ENCODE measurements around the gene DNAAF3. TPM values are rescaled to one million over a fixed set of nuclear protein-coding genes. Genes with fewer than 3 reads are reported as not detected.
A peak's percentile ranks its signal among the peaks of the same experiment; 100 is the strongest.

The DNAAF3 gene
- total RNA-seq, 1 donor from 2014 or later = 1.5 TPM

DNA sequence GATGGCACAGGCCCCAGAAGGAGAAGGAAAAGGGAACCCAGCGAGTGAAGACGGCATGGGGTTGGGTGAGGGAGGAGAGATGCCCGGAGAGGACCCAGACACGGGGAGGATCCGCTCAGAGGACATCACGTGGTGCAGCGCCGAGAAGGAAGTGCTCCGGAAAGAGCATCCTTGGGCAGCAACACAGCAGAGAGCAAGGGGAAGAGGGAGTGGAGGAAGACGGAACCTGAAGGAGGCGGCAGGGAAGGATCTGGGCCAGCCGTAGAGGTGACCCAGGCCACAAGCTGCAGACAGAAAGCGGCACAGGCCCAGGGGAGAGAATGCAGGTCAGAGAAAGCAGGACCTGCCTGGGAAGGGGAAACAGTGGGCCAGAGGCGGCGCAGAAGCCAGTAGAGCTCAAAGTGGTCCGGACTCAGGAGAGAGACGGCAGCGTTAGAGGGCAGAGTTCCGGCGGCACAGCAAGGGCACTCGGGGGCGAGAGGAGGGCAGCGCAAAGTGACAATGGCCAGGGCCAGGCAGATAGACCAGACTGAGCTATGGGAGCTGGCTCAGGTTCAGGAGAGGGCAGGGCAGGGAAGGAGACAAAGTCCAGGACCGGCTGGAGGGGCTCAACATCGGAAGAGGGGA, 50.1 kb downstream of the DNAAF3 start:
- ATAC-seq = peak; percentile 48
- no peak for DNase-seq
- Histone ChIP-seq H3K9me3 (no peaks in the 10 kb centered on the region), H3K4me1 (peaks cover 30% of the 10 kb centered on the region), H3K27me3 (no peaks in the 10 kb centered on the region), H3K4me3 (peak overlapping the region; percentile 84), H3K27ac (peak overlapping the region; percentile 78), H3K36me3 (no peaks in the 10 kb centered on the region)
- intact Hi-C loops (cut with DNase I) = no loop called here
- TF ChIP-seq CTCF (IDR thresholded peaks at IDR 0.05) = no peak

DNA sequence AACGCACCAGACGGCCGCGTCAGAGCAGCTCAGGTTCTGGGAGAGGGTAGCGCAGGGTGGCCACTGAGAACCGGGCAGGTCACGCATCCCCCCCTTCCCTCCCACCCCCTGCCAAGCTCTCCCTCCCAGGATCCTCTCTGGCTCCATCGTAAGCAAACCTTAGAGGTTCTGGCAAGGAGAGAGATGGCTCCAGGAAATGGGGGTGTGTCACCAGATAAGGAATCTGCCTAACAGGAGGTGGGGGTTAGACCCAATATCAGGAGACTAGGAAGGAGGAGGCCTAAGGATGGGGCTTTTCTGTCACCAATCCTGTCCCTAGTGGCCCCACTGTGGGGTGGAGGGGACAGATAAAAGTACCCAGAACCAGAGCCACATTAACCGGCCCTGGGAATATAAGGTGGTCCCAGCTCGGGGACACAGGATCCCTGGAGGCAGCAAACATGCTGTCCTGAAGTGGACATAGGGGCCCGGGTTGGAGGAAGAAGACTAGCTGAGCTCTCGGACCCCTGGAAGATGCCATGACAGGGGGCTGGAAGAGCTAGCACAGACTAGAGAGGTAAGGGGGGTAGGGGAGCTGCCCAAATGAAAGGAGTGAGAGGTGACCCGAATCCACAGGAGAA, 50.9 kb downstream of the DNAAF3 start:
- Histone ChIP-seq H3K27me3 (no peaks in the 10 kb centered on the region), H3K36me3 (no peaks in the 10 kb centered on the region), H3K9me3 (no peaks in the 10 kb centered on the region), H3K4me1 (peaks cover 30% of the 10 kb centered on the region), H3K27ac (no peak overlapping the region), H3K4me3 (peak overlapping the region; percentile 84)
- no peak for TF ChIP-seq CTCF (IDR thresholded peaks at IDR 0.05)
- no peak for DNase-seq
- intact Hi-C loops (cut with DNase I) = no loop called here
- ATAC-seq = no peak

- Histone ChIP-seq H3K36me3 (peaks cover 2% of the 10 kb centered on the region), H3K27me3 (no peaks in the 10 kb centered on the region), H3K4me3 (no peak overlapping the region), H3K4me1 (peaks cover 30% of the 10 kb centered on the region), H3K9me3 (no peaks in the 10 kb centered on the region), H3K27ac (peak overlapping the region; percentile 17)
- ATAC-seq = no peak
- TF ChIP-seq CTCF (IDR thresholded peaks at IDR 0.05) = no peak
- peak; percentile 59 for DNase-seq
- intact Hi-C loops (cut with DNase I) = no loop called here
These were observed 51.8 kb downstream of the DNAAF3 start for GRCh38 chr19:55114566-55115145.

DNA sequence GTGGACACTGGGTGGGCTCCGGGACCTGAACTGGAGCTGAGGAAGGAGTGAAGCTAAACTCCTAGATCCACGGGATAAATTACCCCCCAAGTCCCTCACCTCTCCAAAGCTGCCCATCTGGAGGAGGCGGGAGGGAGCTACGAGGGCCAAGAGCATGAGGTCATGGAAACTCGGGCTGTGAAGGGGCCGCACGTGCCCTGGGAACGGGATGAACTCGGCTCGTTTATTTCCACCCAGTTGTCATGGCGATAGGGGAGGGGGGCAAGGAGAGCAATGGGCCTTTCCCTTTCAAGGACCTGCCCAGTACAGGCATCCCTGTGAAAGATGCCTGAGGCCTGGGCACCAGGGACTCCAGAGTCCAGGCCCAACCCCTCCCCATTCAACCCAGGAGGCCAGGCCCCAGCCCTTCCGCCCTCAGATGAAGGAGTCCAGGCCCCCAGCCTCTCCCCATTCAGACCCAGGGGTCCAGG, 52.8 kb downstream of the DNAAF3 start:
- Histone ChIP-seq H3K36me3 (peaks cover 10% of the 10 kb centered on the region), H3K27me3 (no peaks in the 10 kb centered on the region), H3K27ac (peak overlapping the region; percentile 80), H3K4me3 (no peak overlapping the region), H3K9me3 (no peaks in the 10 kb centered on the region), H3K4me1 (peaks cover 26% of the 10 kb centered on the region)
- no peak for TF ChIP-seq CTCF (IDR thresholded peaks at IDR 0.05)
- intact Hi-C loops (cut with DNase I) = no loop called here
- ATAC-seq (peak; percentile 25), DNase-seq (peak; percentile 83)

DNA sequence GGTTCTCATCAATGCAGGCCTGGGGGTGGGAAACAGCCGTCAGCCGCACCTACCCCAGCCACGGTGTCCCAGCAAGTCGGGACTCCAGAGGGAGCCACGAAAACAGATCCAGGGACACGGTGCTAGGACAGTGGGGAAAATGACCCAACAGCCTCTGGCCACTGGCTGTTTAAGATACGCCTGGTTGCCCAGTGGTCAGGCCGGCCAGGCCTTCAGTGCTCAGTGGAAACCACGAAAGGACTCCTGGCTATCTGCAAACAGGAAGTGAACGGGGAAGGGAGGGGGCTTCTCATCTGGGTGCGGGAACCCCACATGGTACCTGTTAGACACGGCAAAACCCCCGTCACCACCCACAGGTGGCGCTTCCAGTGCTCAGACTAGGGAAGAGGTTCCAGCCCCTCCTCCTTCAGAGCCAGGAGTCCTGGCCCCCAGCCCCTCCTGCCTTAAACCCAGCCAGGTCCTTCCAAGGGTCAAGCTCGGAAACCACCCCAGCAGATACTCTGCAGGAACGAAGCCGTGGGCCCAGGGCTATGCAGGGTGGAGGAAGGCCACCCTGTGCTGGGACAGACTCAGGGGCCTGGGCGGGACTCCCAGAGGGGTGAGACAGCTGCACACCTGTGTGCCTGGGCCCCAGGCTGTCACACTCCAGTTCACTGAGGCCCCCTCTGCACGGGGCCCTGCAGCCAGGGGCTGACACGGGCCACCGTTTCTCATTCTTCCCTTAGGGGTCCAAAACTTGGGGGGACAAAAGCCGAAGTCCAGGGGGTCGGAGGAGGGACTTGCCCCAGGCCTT, 53.4 kb downstream of the DNAAF3 start:
- no peak for ATAC-seq
- H3K9me3 ChIP-seq = no peaks in the 10 kb centered on the region
- DNase-seq = peak; percentile 60
- no peaks in the 10 kb centered on the region for H3K27me3 ChIP-seq
- intact Hi-C loops (cut with DNase I) = no loop called here
- H3K27ac ChIP-seq = peak overlapping the region; percentile 80
- no peak overlapping the region for H3K4me3 ChIP-seq
- TF ChIP-seq CTCF (IDR thresholded peaks at IDR 0.05) = no peak
- peaks cover 20% of the 10 kb centered on the region for H3K4me1 ChIP-seq
- peaks cover 10% of the 10 kb centered on the region for H3K36me3 ChIP-seq
